Uterus (tissue), 2 donors: ENCODE measurements around the gene FBXL22.

Experiments used
- POLR2A ChIP-seq, 2 donors: fragments of 450-650 bp; IDR thresholded peaks; one replicate each; pipeline ENCODE4 v1.6.1; 2016; ENCODE audit warnings: antibody characterized with exemption in 2 of 2, mild to moderate bottlenecking in 1 of 2, moderate library complexity in 1 of 2
- TF ChIP-seq, protein P1 (sequence below), 4 experiments: fragments of 200-600 bp in 2 of 4; fragments of 450-650 bp in 2 of 4; sonication (generic) in 2 of 4; IDR thresholded peaks; one replicate each; pipeline ENCODE4 v1.5.1; 2016 to 2019; ENCODE audit warnings: antibody characterized with exemption in 4 of 4, mild to moderate bottlenecking in 2 of 4, moderate library complexity in 1 of 4

DNA sequence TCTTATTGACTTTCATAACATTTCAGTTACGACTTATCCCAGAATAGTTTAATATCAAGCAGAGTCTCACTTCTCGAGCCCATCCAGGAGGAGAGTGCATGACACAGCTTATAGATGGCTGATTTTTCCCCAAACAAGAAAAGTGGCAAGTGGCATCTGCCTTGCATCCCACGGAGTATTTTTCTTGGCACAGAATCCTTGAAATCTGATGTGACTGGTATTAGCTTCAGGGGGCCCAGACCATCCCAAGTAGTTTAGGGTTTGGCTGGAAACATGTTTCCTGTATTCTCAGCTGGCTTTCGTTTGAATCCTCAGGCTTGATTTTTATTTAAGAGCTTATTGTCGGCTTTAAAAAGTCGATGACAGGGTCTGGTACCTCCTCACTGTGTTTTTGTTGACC is 20.7 kb upstream of the FBXL22 start:
- TF ChIP-seq, protein P1, sequence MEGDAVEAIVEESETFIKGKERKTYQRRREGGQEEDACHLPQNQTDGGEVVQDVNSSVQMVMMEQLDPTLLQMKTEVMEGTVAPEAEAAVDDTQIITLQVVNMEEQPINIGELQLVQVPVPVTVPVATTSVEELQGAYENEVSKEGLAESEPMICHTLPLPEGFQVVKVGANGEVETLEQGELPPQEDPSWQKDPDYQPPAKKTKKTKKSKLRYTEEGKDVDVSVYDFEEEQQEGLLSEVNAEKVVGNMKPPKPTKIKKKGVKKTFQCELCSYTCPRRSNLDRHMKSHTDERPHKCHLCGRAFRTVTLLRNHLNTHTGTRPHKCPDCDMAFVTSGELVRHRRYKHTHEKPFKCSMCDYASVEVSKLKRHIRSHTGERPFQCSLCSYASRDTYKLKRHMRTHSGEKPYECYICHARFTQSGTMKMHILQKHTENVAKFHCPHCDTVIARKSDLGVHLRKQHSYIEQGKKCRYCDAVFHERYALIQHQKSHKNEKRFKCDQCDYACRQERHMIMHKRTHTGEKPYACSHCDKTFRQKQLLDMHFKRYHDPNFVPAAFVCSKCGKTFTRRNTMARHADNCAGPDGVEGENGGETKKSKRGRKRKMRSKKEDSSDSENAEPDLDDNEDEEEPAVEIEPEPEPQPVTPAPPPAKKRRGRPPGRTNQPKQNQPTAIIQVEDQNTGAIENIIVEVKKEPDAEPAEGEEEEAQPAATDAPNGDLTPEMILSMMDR (IDR thresholded peaks at IDR 0.05): no peak
- TF ChIP-seq POLR2A (IDR thresholded peaks at IDR 0.05): no peak
